Breast epithelium (tissue), 3 donors: ENCODE data around the gene UBE3D.

Source experiments
- POLR2AphosphoS5 ChIP-seq, 3 donors: sonication (generic); formaldehyde crosslinking; IDR thresholded peaks; one replicate each; pipeline ENCODE4 v1.6.1; 2017; ENCODE audit warnings: antibody characterized with exemption in 3 of 3
- TF ChIP-seq, protein P1 (sequence below), 3 donors: fragments of 450-650 bp; IDR thresholded peaks; one replicate each; pipeline ENCODE4 v1.5.1; 2016 to 2017; ENCODE audit warnings: antibody characterized with exemption in 3 of 3, mild to moderate bottlenecking in 3 of 3, moderate library complexity in 3 of 3

DNA sequence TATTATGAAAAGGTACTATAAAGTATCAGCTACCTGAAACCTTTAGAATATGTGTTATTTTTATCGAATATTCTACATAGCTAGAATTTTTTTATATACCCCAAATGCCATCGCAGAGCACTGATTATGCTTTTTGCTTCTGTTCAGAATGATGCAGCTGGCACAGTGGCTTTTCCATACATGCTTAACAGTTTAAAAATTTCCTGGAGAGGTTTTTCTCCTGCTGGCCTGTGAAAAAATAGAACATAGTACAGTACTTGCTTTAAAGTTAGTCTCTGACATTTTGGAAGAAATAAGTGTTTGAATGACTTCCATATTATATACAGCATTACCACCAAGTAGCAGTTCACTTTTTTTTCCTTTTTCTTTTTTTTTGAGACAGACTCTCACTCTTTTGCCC is 7.1 kb upstream of the UBE3D start:
- TF ChIP-seq, protein P1, sequence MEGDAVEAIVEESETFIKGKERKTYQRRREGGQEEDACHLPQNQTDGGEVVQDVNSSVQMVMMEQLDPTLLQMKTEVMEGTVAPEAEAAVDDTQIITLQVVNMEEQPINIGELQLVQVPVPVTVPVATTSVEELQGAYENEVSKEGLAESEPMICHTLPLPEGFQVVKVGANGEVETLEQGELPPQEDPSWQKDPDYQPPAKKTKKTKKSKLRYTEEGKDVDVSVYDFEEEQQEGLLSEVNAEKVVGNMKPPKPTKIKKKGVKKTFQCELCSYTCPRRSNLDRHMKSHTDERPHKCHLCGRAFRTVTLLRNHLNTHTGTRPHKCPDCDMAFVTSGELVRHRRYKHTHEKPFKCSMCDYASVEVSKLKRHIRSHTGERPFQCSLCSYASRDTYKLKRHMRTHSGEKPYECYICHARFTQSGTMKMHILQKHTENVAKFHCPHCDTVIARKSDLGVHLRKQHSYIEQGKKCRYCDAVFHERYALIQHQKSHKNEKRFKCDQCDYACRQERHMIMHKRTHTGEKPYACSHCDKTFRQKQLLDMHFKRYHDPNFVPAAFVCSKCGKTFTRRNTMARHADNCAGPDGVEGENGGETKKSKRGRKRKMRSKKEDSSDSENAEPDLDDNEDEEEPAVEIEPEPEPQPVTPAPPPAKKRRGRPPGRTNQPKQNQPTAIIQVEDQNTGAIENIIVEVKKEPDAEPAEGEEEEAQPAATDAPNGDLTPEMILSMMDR (IDR thresholded peaks at IDR 0.05) = no peak
- no peak for TF ChIP-seq POLR2AphosphoS5 (IDR thresholded peaks at IDR 0.05)
